Measurements from ENCODE around the gene RNU1-3.
"Not testable (repeated sequence)": the region's sequence is repeated elsewhere in the genome, so short reads cannot be mapped to it uniquely, and the experiment has no call there.

GRCh38 chr1:16629916-16630530 is 36.7 kb downstream of the RNU1-3 start:
- TF ChIP-seq, protein P1, sequence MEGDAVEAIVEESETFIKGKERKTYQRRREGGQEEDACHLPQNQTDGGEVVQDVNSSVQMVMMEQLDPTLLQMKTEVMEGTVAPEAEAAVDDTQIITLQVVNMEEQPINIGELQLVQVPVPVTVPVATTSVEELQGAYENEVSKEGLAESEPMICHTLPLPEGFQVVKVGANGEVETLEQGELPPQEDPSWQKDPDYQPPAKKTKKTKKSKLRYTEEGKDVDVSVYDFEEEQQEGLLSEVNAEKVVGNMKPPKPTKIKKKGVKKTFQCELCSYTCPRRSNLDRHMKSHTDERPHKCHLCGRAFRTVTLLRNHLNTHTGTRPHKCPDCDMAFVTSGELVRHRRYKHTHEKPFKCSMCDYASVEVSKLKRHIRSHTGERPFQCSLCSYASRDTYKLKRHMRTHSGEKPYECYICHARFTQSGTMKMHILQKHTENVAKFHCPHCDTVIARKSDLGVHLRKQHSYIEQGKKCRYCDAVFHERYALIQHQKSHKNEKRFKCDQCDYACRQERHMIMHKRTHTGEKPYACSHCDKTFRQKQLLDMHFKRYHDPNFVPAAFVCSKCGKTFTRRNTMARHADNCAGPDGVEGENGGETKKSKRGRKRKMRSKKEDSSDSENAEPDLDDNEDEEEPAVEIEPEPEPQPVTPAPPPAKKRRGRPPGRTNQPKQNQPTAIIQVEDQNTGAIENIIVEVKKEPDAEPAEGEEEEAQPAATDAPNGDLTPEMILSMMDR (IDR thresholded peaks at IDR 0.05) = not testable (repeated sequence)
- not testable (repeated sequence) for TF ChIP-seq EP300, POLR2A, POLR2AphosphoS5 (IDR thresholded peaks at IDR 0.05)
